Heart right ventricle (tissue), 16 donors: Measurements from ENCODE around the gene NDUFA11. TPM values are rescaled to one million over a fixed set of nuclear protein-coding genes. Genes with fewer than 3 reads are reported as not detected.
"Not testable (repeated sequence)": the region's sequence is repeated elsewhere in the genome, so short reads cannot be mapped to it uniquely, and the experiment has no call there.

Source experiments
- ATAC-seq, 8 donors: fragments of 200-7000 bp; cut with Tn5 transposase; one replicate each; pipeline ENCODE4 v1.9.1; 2020; ENCODE audit warnings: mild to moderate bottlenecking in 8 of 8, moderate library complexity in 8 of 8, moderate number of reproducible peaks in 1 of 8
- DNase-seq, 2 donors: peaks; one replicate each; pipeline ENCODE4 v3.0.0-alpha.2; 2020
- H3K27ac ChIP-seq, 10 donors: fragments of 200-600 bp; sonication (generic) in 2 of 10; one replicate each; pipeline versions ENCODE4 v1.5.0 to v1.8.0; 2020 to 2022; ENCODE audit warnings: mild to moderate bottlenecking in 3 of 10
- H3K27me3 ChIP-seq, 7 donors: fragments of 200-600 bp; one replicate each; pipeline ENCODE4 v1.8.0; 2021 to 2022; ENCODE audit warnings: mild to moderate bottlenecking in 2 of 7
- H3K36me3 ChIP-seq, 9 donors: fragments of 200-600 bp; sonication (generic) in 1 of 9; one replicate each; pipeline versions ENCODE4 v1.5.0 to v1.8.0; 2020 to 2022; ENCODE audit warnings: mild to moderate bottlenecking in 2 of 9
- H3K4me1 ChIP-seq, 9 donors: fragments of 200-600 bp; sonication (generic) in 1 of 9; one replicate each; pipeline versions ENCODE4 v1.5.0 to v1.8.0; 2020 to 2022; ENCODE audit warnings: mild to moderate bottlenecking in 4 of 9
- H3K4me3 ChIP-seq, 10 donors: fragments of 200-600 bp; sonication (generic) in 2 of 10; one replicate each; pipeline versions ENCODE4 v1.5.0 to v1.8.0; 2020 to 2022; ENCODE audit warnings: mild to moderate bottlenecking in 7 of 10, moderate library complexity in 2 of 10
- H3K9me3 ChIP-seq, 11 donors: fragments of 200-600 bp in 10 of 11; sonication (generic) in 2 of 11; one replicate each; pipeline versions ENCODE4 v1.5.0 to v1.8.0; 2013 to 2022; ENCODE audit warnings: mild to moderate bottlenecking in 2 of 11, control low read depth in 1 of 11, moderate library complexity in 1 of 11
- WGBS, 2 donors: extraction: QIAGEN DNeasy Blood & Tissue Kit; methylation state at CpG; one replicate each; pipeline ENCODE4 v1.1.7; 2013; ENCODE audit warnings: inconsistent platforms in 1 of 2; 5-methylcytosine and 5-hydroxymethylcytosine counted together
- intact Hi-C, 10 donors: fragments of 100-400 bp; cut with DNase I; formaldehyde crosslinking; loops; one replicate each; pipeline versions ENCODE4 v1.11.1 to v1.14.2; 2022
- polyA plus RNA-seq, 2 donors: library from polyadenylated mRNA; stranded (reverse); fragments of 200-250 nt; gene quantifications; one replicate each; pipeline ENCODE4 v1.2.3, GENCODE V29; 2013
- total RNA-seq, 10 donors: library from RNA; stranded (reverse); fragmentation: NEBNext Ultra II Directional in 3 of 10; extraction: Animal tissue kit (Norgen Biotek cat#: 25700) in 3 of 10; gene quantifications; one replicate each; pipeline versions ENCODE4 v1.2.1 to v1.2.4, GENCODE V29; 2021 to 2023
- TF ChIP-seq, protein P1 (sequence below), 9 donors: fragments of 200-600 bp; sonication (generic) in 2 of 9; IDR thresholded peaks; one replicate each; pipeline versions ENCODE4 v1.5.0 to v1.8.0; 2021 to 2022; ENCODE audit warnings: antibody characterized with exemption in 9 of 9, mild to moderate bottlenecking in 5 of 9, moderate library complexity in 1 of 9
- donor health status: Arrhythmogenic right ventricular cardiomyopathy.
- donor health status: ischemic (EF 13 %, LVEDD 7.1; RV severe dilation, severe dysfunction).
- donor health status: healthy with polysubstance abuse.
- donor health status: DM: no; HTN: yes; CAD: no.
- donor health status: DM: no; HTN: no; CAD: no.
- donor health status: ischemic (EF 25% LVEDD 6.9; RV normal size, moderate dysfunction).
- donor health status: ischemic (EF 25% LVEDD 5.7; RV mildly dilated, moderate dysfunction).
- donor health status: healthy.
- donor health status: DM: yes; HTN: yes; CAD: no.
- donor health status: Ischemic cardiomyopathy.
- donor health status: ischemic (EF 35%, LVEDD 5.7; RV mildly dilated, moderate dysfunction).
- donor health status: nonischemic (EF 11% LVEDD 7.7; RV severe dilation, severe dysfunction).
- donor health status: DM: yes; HTN: yes; CAD: no.
- donor health status: PGD.
- donor health status: ischemic (EF 29% LVEDD 5.4; RV normal size, mild dysfunction).
- donor health status: nonischemic (EF 23%, LVEDD 6.1; RV moderate dilation, normal function).

The NDUFA11 gene
- total and polyA plus RNA-seq, 12 donors, result 451 to 1,143 (median 521) TPM

- H3K36me3 ChIP-seq, ATAC-seq, DNase-seq, H3K9me3 ChIP-seq, H3K4me3 ChIP-seq, H3K27ac ChIP-seq: not testable (repeated sequence)
- Histone ChIP-seq H3K27me3 (peaks cover 0 to 19% (median 6%) of the 10 kb centered on the region in 7 donors), H3K4me1 (peaks cover 0 to 15% (median 9%) of the 10 kb centered on the region in 9 donors)
- intact Hi-C loops, result loop anchor here in 2 of 10 donors (5.0 to 10.0 kb wide), 2 partner anchors 49 to 56 kb away; partner anchors contain the start of gene FUT6 (in 1 of the 2)
- WGBS, 2 donors, result 74 to 77% methylated on average over 13 of the region's 13 CpGs
These were observed 20.3 kb downstream of the NDUFA11 start for GRCh38 chr19:5883157-5883873.

DNA sequence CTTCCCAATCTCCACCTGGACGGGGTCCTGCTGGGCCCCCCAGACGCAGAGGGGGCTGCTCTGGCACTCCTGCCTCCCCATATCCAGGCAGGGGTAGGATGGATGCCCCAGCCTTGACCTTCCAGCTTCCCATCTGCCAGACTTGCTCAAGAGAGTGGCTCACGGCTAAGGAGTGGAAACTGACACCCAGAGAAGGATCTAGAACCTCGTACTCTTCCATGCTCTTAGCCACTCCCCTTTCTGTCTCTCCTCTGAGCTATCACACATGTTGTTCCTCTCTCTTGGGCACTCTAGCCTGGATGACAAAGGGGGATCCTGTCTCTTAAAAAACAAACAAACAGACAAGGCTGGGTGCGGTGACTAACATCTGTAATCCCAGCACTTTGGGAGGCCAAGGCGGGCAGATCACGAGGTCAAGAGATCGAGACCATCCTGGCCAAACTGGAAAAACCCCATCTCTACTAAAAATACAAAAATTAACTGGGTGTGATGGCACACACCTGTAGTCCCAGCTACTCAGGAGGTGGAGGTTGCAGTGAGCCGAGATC lies 21.1 kb downstream of the NDUFA11 start:
- ATAC-seq (no peak), DNase-seq (no peak)
- no peaks in the 10 kb centered on the region for H3K36me3 ChIP-seq
- H3K9me3 ChIP-seq, result no peaks in the 10 kb centered on the region
- WGBS, 2 donors, result 62 to 74% methylated on average over 9 of the region's 9 CpGs
- intact Hi-C loops, result loop anchor here in 2 of 10 donors (5.0 to 10.0 kb wide), 2 partner anchors 48 to 55 kb away; partner anchors contain the start of gene FUT6 (in 1 of the 2)
- H3K27me3 ChIP-seq, result peaks cover 0 to 19% (median 11%) of the 10 kb centered on the region in 7 donors
- H3K27ac ChIP-seq, result peak overlapping the region in 1 of 10 donors; percentile 17
- TF ChIP-seq, protein P1, sequence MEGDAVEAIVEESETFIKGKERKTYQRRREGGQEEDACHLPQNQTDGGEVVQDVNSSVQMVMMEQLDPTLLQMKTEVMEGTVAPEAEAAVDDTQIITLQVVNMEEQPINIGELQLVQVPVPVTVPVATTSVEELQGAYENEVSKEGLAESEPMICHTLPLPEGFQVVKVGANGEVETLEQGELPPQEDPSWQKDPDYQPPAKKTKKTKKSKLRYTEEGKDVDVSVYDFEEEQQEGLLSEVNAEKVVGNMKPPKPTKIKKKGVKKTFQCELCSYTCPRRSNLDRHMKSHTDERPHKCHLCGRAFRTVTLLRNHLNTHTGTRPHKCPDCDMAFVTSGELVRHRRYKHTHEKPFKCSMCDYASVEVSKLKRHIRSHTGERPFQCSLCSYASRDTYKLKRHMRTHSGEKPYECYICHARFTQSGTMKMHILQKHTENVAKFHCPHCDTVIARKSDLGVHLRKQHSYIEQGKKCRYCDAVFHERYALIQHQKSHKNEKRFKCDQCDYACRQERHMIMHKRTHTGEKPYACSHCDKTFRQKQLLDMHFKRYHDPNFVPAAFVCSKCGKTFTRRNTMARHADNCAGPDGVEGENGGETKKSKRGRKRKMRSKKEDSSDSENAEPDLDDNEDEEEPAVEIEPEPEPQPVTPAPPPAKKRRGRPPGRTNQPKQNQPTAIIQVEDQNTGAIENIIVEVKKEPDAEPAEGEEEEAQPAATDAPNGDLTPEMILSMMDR (IDR thresholded peaks at IDR 0.05), result no peak
- no peak overlapping the region for H3K4me3 ChIP-seq
- peaks cover 0 to 15% (median 9%) of the 10 kb centered on the region in 9 donors for H3K4me1 ChIP-seq

DNA sequence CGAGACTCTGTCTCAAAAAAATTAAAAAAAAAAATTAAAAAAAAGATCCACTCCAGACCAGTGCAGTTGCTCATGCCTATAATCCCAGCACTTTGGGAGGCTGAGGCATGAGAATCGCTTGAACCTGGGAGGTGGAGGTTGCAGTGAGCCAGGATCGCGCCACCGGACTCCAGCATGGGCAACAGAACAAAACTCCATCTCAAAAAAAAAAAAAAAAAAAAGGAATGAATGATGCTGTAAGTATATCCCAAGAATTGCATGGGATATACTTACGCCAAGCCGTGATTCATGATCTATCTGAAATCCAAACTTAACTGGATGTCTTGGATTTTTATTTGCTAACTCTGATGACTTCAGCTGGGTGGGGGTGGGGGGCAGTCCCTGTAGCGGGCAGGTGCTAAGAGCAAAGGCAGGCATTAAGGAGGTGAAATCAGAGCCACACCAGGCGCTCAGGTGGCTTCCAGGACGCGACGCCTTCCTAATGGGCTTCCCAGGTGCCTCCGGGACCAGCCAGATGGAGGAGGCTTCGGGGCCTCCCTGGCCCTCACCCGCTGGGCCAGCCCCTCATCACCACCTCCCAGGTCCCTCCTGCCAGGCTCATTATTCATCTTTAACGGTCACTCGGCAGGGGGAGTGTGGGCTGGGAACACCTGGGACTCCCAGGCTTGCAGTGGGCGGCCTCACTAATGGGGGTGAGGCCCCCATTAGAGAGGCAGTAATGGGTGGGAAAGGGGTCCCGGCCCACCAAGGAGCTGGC lies 21.9 kb downstream of the NDUFA11 start:
- no peaks in the 10 kb centered on the region for H3K36me3 ChIP-seq
- ATAC-seq (peak in 1 of 8 donors; percentile 9), DNase-seq (no peak)
- H3K9me3 ChIP-seq, result no peaks in the 10 kb centered on the region
- TF ChIP-seq, protein P1 (IDR thresholded peaks at IDR 0.05), result no peak
- WGBS, 2 donors, result 65 to 70% methylated on average over 19 of the region's 19 CpGs
- intact Hi-C loops, result loop anchor here in 2 of 10 donors (5.0 to 10.0 kb wide), 2 partner anchors 47 to 54 kb away; partner anchors contain the start of gene FUT6 (in 1 of the 2)
- H3K4me3 ChIP-seq, result no peak overlapping the region
- peaks cover 0 to 19% (median 12%) of the 10 kb centered on the region in 7 donors for H3K27me3 ChIP-seq
- H3K4me1 ChIP-seq, result peaks cover 0 to 15% (median 9%) of the 10 kb centered on the region in 9 donors
- peak overlapping the region in 2 of 10 donors; percentile 39 to 76 for H3K27ac ChIP-seq

DNA sequence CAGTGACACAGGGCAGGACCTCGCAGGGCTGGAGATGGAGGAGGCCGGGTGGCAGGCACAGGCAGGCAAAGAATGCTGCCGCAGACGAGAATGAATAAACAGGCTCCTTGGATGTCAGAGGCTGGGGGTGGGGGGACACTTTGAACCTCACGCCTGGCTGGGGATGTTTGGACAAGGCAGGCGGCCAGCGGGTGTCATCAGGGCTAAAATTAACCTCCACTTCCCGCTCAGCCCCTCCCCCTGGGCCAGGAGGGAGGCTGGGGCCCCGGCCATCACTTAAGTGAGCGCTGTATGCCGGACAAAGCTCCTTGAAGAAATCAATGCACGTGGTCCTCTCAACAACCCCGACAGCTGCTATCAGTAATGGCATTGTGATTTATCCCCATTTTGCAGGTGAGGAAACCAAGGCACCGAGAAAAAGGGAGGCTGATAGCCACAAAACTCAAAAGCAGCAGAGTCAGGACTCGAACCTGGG lies 22.9 kb downstream of the NDUFA11 start:
- WGBS, 2 donors, result 7 to 9% methylated on average over 15 of the region's 15 CpGs
- Histone ChIP-seq H3K9me3 (no peaks in the 10 kb centered on the region), H3K36me3 (no peaks in the 10 kb centered on the region), H3K4me1 (peaks cover 0 to 15% (median 9%) of the 10 kb centered on the region in 9 donors), H3K4me3 (no peak overlapping the region), H3K27ac (peak overlapping the region in 7 of 10 donors; percentile 11 to 76 (median 39)), H3K27me3 (peaks cover 0 to 19% (median 12%) of the 10 kb centered on the region in 7 donors)
- peak; percentile 74 to 98 (median 92) for ATAC-seq
- peak; percentile 75 to 76 for DNase-seq
- intact Hi-C loops, result loop anchor here in 2 of 10 donors (5.0 to 10.0 kb wide), 2 partner anchors 46 to 53 kb away; partner anchors contain the start of gene FUT6 (in 1 of the 2)
- TF ChIP-seq, protein P1 (IDR thresholded peaks at IDR 0.05), result no peak
